Ascending aorta (tissue), 2 donors: Measurements from ENCODE around the gene DPYSL3. TPM values are rescaled to one million over a fixed set of nuclear protein-coding genes. Genes with fewer than 3 reads are reported as not detected.

ENCODE experiments used
- DNase-seq, 2 donors: peaks; one replicate each; pipeline ENCODE4 v3.0.0-alpha.2; 2019; ENCODE audit warnings: low spot score in 2 of 2
- H3K27ac ChIP-seq, 2 donors: fragments of 200-600 bp; sonication (generic); one replicate each; pipeline ENCODE4 v1.5.1; 2016 to 2017; ENCODE audit warnings: mild to moderate bottlenecking in 1 of 2
- H3K27me3 ChIP-seq: fragments of 200-600 bp; sonication (generic); one replicate; pipeline ENCODE4 v1.5.1; 2017
- H3K36me3 ChIP-seq, 2 donors: fragments of 200-600 bp; sonication (generic); one replicate each; pipeline ENCODE4 v1.5.1; 2016
- H3K4me1 ChIP-seq, 2 donors: fragments of 200-600 bp; sonication (generic); one replicate each; pipeline ENCODE4 v1.5.1; 2016 to 2017; ENCODE audit warnings: mild to moderate bottlenecking in 1 of 2
- H3K4me3 ChIP-seq, 2 donors: fragments of 200-600 bp; sonication (generic); one replicate each; pipeline ENCODE4 v1.5.1; 2016 to 2017; ENCODE audit warnings: mild to moderate bottlenecking in 1 of 2
- H3K9me3 ChIP-seq, 2 donors: fragments of 200-600 bp; sonication (generic); one replicate each; pipeline ENCODE4 v1.5.1; 2016
- CTCF ChIP-seq, 3 experiments: fragments of 200-600 bp in 2 of 3; fragments of 450-650 bp in 1 of 3; sonication (generic) in 2 of 3; IDR thresholded peaks; one replicate each; pipeline ENCODE4 v1.5.1; 2016 to 2019; ENCODE audit warnings: antibody characterized with exemption in 3 of 3, mild to moderate bottlenecking in 1 of 3, moderate library complexity in 1 of 3
- intact Hi-C: fragments of 100-400 bp; cut with DNase I; formaldehyde crosslinking; loops from one replicate; pipeline ENCODE4 v1.15.1; 2023
- total RNA-seq: library from RNA; depleted of rRNA; stranded (reverse); fragments of >200 nt; gene quantifications from one replicate; pipeline ENCODE4 v1.1.0, GENCODE V29; 2016

The DPYSL3 gene
- total RNA-seq, 1 donor from 2014 or later, result 110 TPM

GRCh38 chr5:147437161-147437596 lies 72.7 kb downstream of the DPYSL3 start:
- H3K27ac ChIP-seq, result peak overlapping the region; percentile 11 to 53
- H3K4me3 ChIP-seq, result no peak overlapping the region
- no peaks in the 10 kb centered on the region for H3K36me3 ChIP-seq
- DNase-seq, result no peak
- peaks cover 0 to 36% of the 10 kb centered on the region in 2 donors for H3K4me1 ChIP-seq
- H3K9me3 ChIP-seq, result no peaks in the 10 kb centered on the region
- no peaks in the 10 kb centered on the region for H3K27me3 ChIP-seq
- intact Hi-C loops, result no loop called here
- TF ChIP-seq CTCF (IDR thresholded peaks at IDR 0.05), result no peak

GRCh38 chr5:147436596-147436995 lies 73.3 kb downstream of the DPYSL3 start:
- intact Hi-C loops, result no loop called here
- peaks cover 0 to 39% of the 10 kb centered on the region in 2 donors for H3K4me1 ChIP-seq

GRCh38 chr5:147434049-147434448 lies 75.8 kb downstream of the DPYSL3 start:
- Histone ChIP-seq H3K4me1 (peaks cover 0 to 39% of the 10 kb centered on the region in 2 donors), H3K9me3 (no peaks in the 10 kb centered on the region), H3K27ac (no peak overlapping the region), H3K27me3 (no peaks in the 10 kb centered on the region), H3K4me3 (no peak overlapping the region), H3K36me3 (no peaks in the 10 kb centered on the region)
- intact Hi-C loops, result no loop called here
- TF ChIP-seq CTCF (IDR thresholded peaks at IDR 0.05), result no peak
- DNase-seq, result no peak

More at GRCh38 chr5:147436596-147436995, 73.3 kb downstream of the DPYSL3 start:
- Histone ChIP-seq H3K27ac (peak overlapping the region; percentile 11 to 53), H3K27me3 (no peaks in the 10 kb centered on the region), H3K9me3 (no peaks in the 10 kb centered on the region), H3K4me3 (no peak overlapping the region), H3K36me3 (no peaks in the 10 kb centered on the region)
- DNase-seq, result no peak
- no peak for TF ChIP-seq CTCF (IDR thresholded peaks at IDR 0.05)

- Histone ChIP-seq H3K4me1 (peaks cover 0 to 42% of the 10 kb centered on the region in 2 donors), H3K9me3 (no peaks in the 10 kb centered on the region), H3K27ac (peak overlapping the region; percentile 62 to 72), H3K4me3 (no peak overlapping the region), H3K36me3 (no peaks in the 10 kb centered on the region), H3K27me3 (no peaks in the 10 kb centered on the region)
- no peak for TF ChIP-seq CTCF (IDR thresholded peaks at IDR 0.05)
- intact Hi-C loops, result no loop called here
- no peak for DNase-seq
These were observed 77.5 kb downstream of the DPYSL3 start for GRCh38 chr5:147432323-147432722.

- no peak overlapping the region for H3K4me3 ChIP-seq
- intact Hi-C loops, result loop anchor here (2.0 kb wide), 1 partner anchor 15 kb away; no protein-coding TSS in a partner anchor
- TF ChIP-seq CTCF (IDR thresholded peaks at IDR 0.05), result no peak
These were observed 78.3 kb downstream of the DPYSL3 start for GRCh38 chr5:147431586-147431985.

GRCh38 chr5:147430628-147431027 lies 79.2 kb downstream of the DPYSL3 start:
- TF ChIP-seq CTCF (IDR thresholded peaks at IDR 0.05), result no peak
- H3K27me3 ChIP-seq, result no peaks in the 10 kb centered on the region
- intact Hi-C loops, result loop anchor here (2.0 kb wide), 1 partner anchor 16 kb away; no protein-coding TSS in a partner anchor
- H3K9me3 ChIP-seq, result no peaks in the 10 kb centered on the region
- DNase-seq, result no peak
- H3K4me1 ChIP-seq, result peaks cover 0 to 40% of the 10 kb centered on the region in 2 donors
- peak overlapping the region; percentile 62 to 72 for H3K27ac ChIP-seq
- no peak overlapping the region for H3K4me3 ChIP-seq
- no peaks in the 10 kb centered on the region for H3K36me3 ChIP-seq

More at GRCh38 chr5:147431586-147431985, 78.3 kb downstream of the DPYSL3 start:
- no peak for DNase-seq
- peak overlapping the region; percentile 62 to 72 for H3K27ac ChIP-seq
- H3K4me1 ChIP-seq, result peaks cover 0 to 43% of the 10 kb centered on the region in 2 donors
- no peaks in the 10 kb centered on the region for H3K9me3 ChIP-seq
- H3K36me3 ChIP-seq, result no peaks in the 10 kb centered on the region
- H3K27me3 ChIP-seq, result no peaks in the 10 kb centered on the region
